HCT116 (cell line): Measurements from ENCODE around the gene MRPL37. TPM values are rescaled to one million over a fixed set of nuclear protein-coding genes. Genes with fewer than 3 reads are reported as not detected.

Experiments
- ATAC-seq: fragments of 200-7000 bp; cut with Tn5 transposase; 2 replicates; pipeline ENCODE4 v1.9.1; 2020; ENCODE audit warnings: mild to moderate bottlenecking, moderate library complexity
- BruUV-seq: library from RNA; stranded (reverse); fragments of 400-500 nt; replicated peaks from 2 replicates; lab custom pipeline; 2021; lab: Mats Ljungman, UMichigan
- CTCF ChIA-PET: fragments of 300-600 bp; sonication (Branson Sonifier 250); formaldehyde crosslinking; loops from one replicate; lab custom pipeline; 2021; ENCODE audit warnings: antibody characterized with exemption; lab: Charles Lee
- POLR2A ChIA-PET: fragments of 300-600, 350-600 bp; sonication (Branson Sonifier 250); formaldehyde crosslinking; loops from one replicate; lab custom pipeline; 2021; ENCODE audit warnings: antibody characterized with exemption; lab: Charles Lee
- RAD21 ChIA-PET, 2 experiments: fragments of 300-600 bp; sonication (Branson Sonifier 250); formaldehyde crosslinking; loops; one replicate each; lab custom pipeline; 2023; ENCODE audit warnings: low total read pairs in 2 of 2; ENCODE audit not compliant: uncharacterized antibody in 2 of 2, unreplicated experiment in 2 of 2, low non-redundant PET in 1 of 2; lab: Charles Lee
- DNase-seq: peaks from one replicate; pipeline ENCODE4 v3.0.0-alpha.2; 2010; ENCODE audit warnings: low read depth, low spot score
- H2AFZ ChIP-seq: fragments of 200-600 bp; shearing (Covaris generic), sonication (generic); 2 replicates; pipeline ENCODE4 v1.6.1; 2017; ENCODE audit warnings: low read depth, mixed run types, mixed read lengths, antibody characterized with exemption, low read length; ENCODE audit not compliant: poor library complexity, severe bottlenecking
- H3K27ac ChIP-seq: 2 replicates; pipeline ENCODE4 v1.5.1; 2012; ENCODE audit warnings: low read depth, low read length
- H3K27me3 ChIP-seq: fragments of 200-600 bp; sonication (generic); 2 replicates; pipeline ENCODE4 v1.6.1; 2016; ENCODE audit warnings: mixed run types, low read length, mixed read lengths; ENCODE audit not compliant: insufficient read depth
- H3K36me3 ChIP-seq, 2 experiments: fragments of 200-500 bp in 1 of 2; fragments of 200-600 bp in 1 of 2; sonication (Bioruptor generic) in 1 of 2; sonication (generic) in 1 of 2; 2 replicates each; pipeline versions ENCODE4 v1.5.1 to v1.6.1; 2014 to 2016; ENCODE audit warnings: low read length in 2 of 2, inconsistent platforms in 1 of 2, mixed read lengths in 1 of 2, mixed run types in 1 of 2; ENCODE audit not compliant: insufficient read depth in 2 of 2, control insufficient read depth in 1 of 2
- H3K4me1 ChIP-seq, 2 experiments: fragments of 200-600 bp in 1 of 2; sonication (generic) in 1 of 2; 2 replicates each; pipeline versions ENCODE4 v1.5.1 to v1.6.1; 2012 to 2017; ENCODE audit warnings: low read length in 2 of 2, inconsistent platforms in 1 of 2, mild to moderate bottlenecking in 1 of 2, mixed read lengths in 1 of 2, mixed run types in 1 of 2, moderate library complexity in 1 of 2; ENCODE audit not compliant: insufficient read depth in 2 of 2, control insufficient read depth in 1 of 2
- H3K4me2 ChIP-seq: fragments of 200-600 bp; sonication (generic); 2 replicates; pipeline ENCODE4 v1.6.1; 2017; ENCODE audit warnings: mixed run types, low read length, mixed read lengths
- H3K4me3 ChIP-seq, 2 experiments: fragments of 200-600 bp in 1 of 2; sonication (generic) in 1 of 2; replicated peaks in 1 of 2; 2 replicates each; pipeline ENCODE4 v1.5.1; 2011 to 2016; ENCODE audit warnings: low read length in 2 of 2, control low read depth in 1 of 2, low read depth in 1 of 2, mild to moderate bottlenecking in 1 of 2, mixed read lengths in 1 of 2, mixed run types in 1 of 2
- H3K79me2 ChIP-seq: fragments of 200-600 bp; sonication (generic); 2 replicates; pipeline ENCODE4 v1.6.1; 2017; ENCODE audit warnings: mild to moderate bottlenecking, mixed run types, low read length, moderate library complexity, mixed read lengths; ENCODE audit not compliant: insufficient read depth
- H3K9ac ChIP-seq: fragments of 200-600 bp; sonication (generic); 2 replicates; pipeline ENCODE4 v1.6.1; 2016; ENCODE audit warnings: low read length, mixed read lengths
- H3K9me2 ChIP-seq: fragments of 200-600 bp; sonication (generic), shearing (Covaris generic); 2 replicates; pipeline ENCODE4 v1.6.1; 2017; ENCODE audit warnings: mixed run types, mild to moderate bottlenecking, moderate library complexity; ENCODE audit not compliant: insufficient read depth
- H3K9me3 ChIP-seq, 2 experiments: fragments of 200-500 bp in 1 of 2; fragments of 200-600 bp in 1 of 2; sonication (Bioruptor generic) in 1 of 2; sonication (generic) in 1 of 2; 2 replicates each; pipeline ENCODE4 v1.6.1; 2014 to 2017; ENCODE audit warnings: low read length in 2 of 2, mixed read lengths in 2 of 2, inconsistent platforms in 1 of 2, low read depth in 1 of 2, mild to moderate bottlenecking in 1 of 2, mixed run types in 1 of 2, moderate library complexity in 1 of 2; ENCODE audit not compliant: control insufficient read depth in 1 of 2, insufficient read depth in 1 of 2
- H4K20me1 ChIP-seq: fragments of 200-600 bp; sonication (generic), shearing (Covaris generic); 2 replicates; pipeline ENCODE4 v1.6.1; 2017; ENCODE audit warnings: mixed run types, mild to moderate bottlenecking, moderate library complexity; ENCODE audit not compliant: insufficient read depth
- CBX3 ChIP-seq: IDR thresholded peaks from 2 replicates; pipeline ENCODE4 v1.6.1; 2012; ENCODE audit warnings: low read depth
- CEBPB ChIP-seq: IDR thresholded peaks from 2 replicates; pipeline ENCODE4 v1.6.1; 2012; ENCODE audit warnings: low read depth
- ELF1 ChIP-seq: IDR thresholded peaks from 2 replicates; pipeline ENCODE4 v1.6.1; 2012; ENCODE audit warnings: low read depth, borderline replicate concordance
- EZH2 ChIP-seq: fragments of 200-600 bp; sonication (generic); IDR thresholded peaks from 2 replicates; pipeline ENCODE4 v1.6.1; 2017; ENCODE audit warnings: antibody characterized with exemption, mixed run types
- EZH2phosphoT487 ChIP-seq: fragments of 200-600 bp; IDR thresholded peaks from 2 replicates; pipeline ENCODE4 v1.6.1; 2018; ENCODE audit warnings: antibody characterized with exemption, borderline replicate concordance
- JUND ChIP-seq: IDR thresholded peaks from 2 replicates; pipeline ENCODE4 v1.6.1; 2012
- POLR2A ChIP-seq: IDR thresholded peaks from 2 replicates; pipeline ENCODE4 v1.7.0; 2011; ENCODE audit warnings: borderline replicate concordance; ENCODE audit not compliant: insufficient read depth, insufficient read length; ENCODE audit errors: extremely low read depth
- RAD21 ChIP-seq: IDR thresholded peaks from 2 replicates; pipeline ENCODE4 v1.6.1; 2012; ENCODE audit warnings: low read depth, mild to moderate bottlenecking
- REST ChIP-seq: IDR thresholded peaks from 2 replicates; pipeline ENCODE4 v1.6.1; 2012; ENCODE audit warnings: low read depth
- SRF ChIP-seq: IDR thresholded peaks from 2 replicates; pipeline ENCODE4 v1.6.1; 2012; ENCODE audit warnings: low read depth
- TCF7L2 ChIP-seq: IDR thresholded peaks from 2 replicates; pipeline ENCODE4 v1.7.0; 2011; ENCODE audit warnings: borderline replicate concordance, inconsistent platforms; ENCODE audit not compliant: insufficient read depth, insufficient read length; ENCODE audit errors: extremely low read depth
- ZBTB33 ChIP-seq: IDR thresholded peaks from 2 replicates; pipeline ENCODE4 v1.6.1; 2011; ENCODE audit warnings: mild to moderate bottlenecking, low read length, moderate library complexity; ENCODE audit not compliant: insufficient replicate concordance; ENCODE audit errors: extremely low read depth
- ZFX ChIP-seq: fragments of 450-650 bp; IDR thresholded peaks from 2 replicates; pipeline ENCODE4 v1.6.1; 2017
- ZNF274 ChIP-seq: fragments of 200-500 bp; sonication (Bioruptor generic); IDR thresholded peaks from 2 replicates; pipeline ENCODE4 v1.6.1; 2014; ENCODE audit warnings: mild to moderate bottlenecking, low read depth, low read length, inconsistent platforms
- intact Hi-C: fragments of 100-400 bp; cut with micrococcal nuclease; formaldehyde crosslinking; loops from 2 replicates; pipeline ENCODE4 v1.10.0; 2022
- total RNA-seq: library from RNA; stranded (reverse); gene quantifications from one replicate; pipeline ENCODE4 v1.2.1, GENCODE V29; 2021; ENCODE audit not compliant: unreplicated experiment

Gene MRPL37
- total RNA-seq, 1 experiment from 2014 or later, result 132 TPM

GRCh38 chr1:54180701-54181360 is 19.1 kb upstream of the MRPL37 start (continued):
- TF ChIP-seq REST, result no peak

GRCh38 chr1:54186056-54186455 is 13.9 kb upstream of the MRPL37 start:
- Histone ChIP-seq H3K27me3 (no peaks in the 10 kb centered on the region), H3K4me1 (no peaks in the 10 kb centered on the region), H3K9me3 (no peaks in the 10 kb centered on the region), H4K20me1 (no peaks in the 10 kb centered on the region), H3K4me3 (no peak overlapping the region), H3K9ac (no peak overlapping the region), H3K36me3 (peaks cover 0 to 3% of the 10 kb centered on the region in 2 experiments; a peak in 1 of 4 replicates), H3K79me2 (no peaks in the 10 kb centered on the region), H2AFZ (no peak overlapping the region), H3K27ac (no peak overlapping the region), H3K9me2 (no peaks in the 10 kb centered on the region), H3K4me2 (no peak overlapping the region)
- TF ChIP-seq SRF (no peak), EZH2 (no peak), ZFX (no peak), ZNF274 (no peak), EZH2phosphoT487 (no peak), ZBTB33 (no peak), CBX3 (no peak), TCF7L2 (no peak), RAD21 (no peak), CEBPB (no peak), REST (no peak), ELF1 (no peak), JUND (no peak), POLR2A (no peak)
- intact Hi-C loops, result no loop called here
- RAD21 ChIA-PET, result no interaction called here
- BruUV-seq, result no TSS peak
- no peak for ATAC-seq
- POLR2A ChIA-PET, result no interaction called here
- CTCF ChIA-PET, result no interaction called here
- no peak for DNase-seq
